NT2/D1 (cell line): ENCODE data around the gene DDX10.
A peak's percentile ranks its signal among the peaks of the same experiment; 100 is the strongest.

Experiments used
- DNase-seq: peaks from one replicate; pipeline ENCODE4 v3.0.0-alpha.2; 2011; ENCODE audit warnings: low read depth, low spot score
- H3K27me3 ChIP-seq: 2 replicates; pipeline ENCODE4 v1.6.0; 2011; ENCODE audit warnings: mild to moderate bottlenecking; ENCODE audit not compliant: insufficient read length, insufficient read depth
- H3K36me3 ChIP-seq: 2 replicates; pipeline ENCODE4 v1.6.1; 2011; ENCODE audit warnings: mild to moderate bottlenecking, low read length, mixed read lengths; ENCODE audit not compliant: insufficient read depth, insufficient read length
- H3K4me1 ChIP-seq: 2 replicates; pipeline ENCODE4 v1.5.1; 2011; ENCODE audit not compliant: insufficient read depth, insufficient read length
- H3K4me3 ChIP-seq: 2 replicates; pipeline ENCODE4 v1.5.1; 2011; ENCODE audit warnings: low read depth; ENCODE audit not compliant: insufficient read length
- H3K9ac ChIP-seq: 2 replicates; pipeline ENCODE4 v1.6.0; 2011; ENCODE audit warnings: low read depth; ENCODE audit not compliant: insufficient read length
- H3K9me3 ChIP-seq: 2 replicates; pipeline ENCODE4 v1.5.1; 2011; ENCODE audit warnings: mild to moderate bottlenecking, low read length; ENCODE audit not compliant: insufficient read depth
- SUZ12 ChIP-seq: IDR thresholded peaks from 2 replicates; pipeline ENCODE4 v1.6.1; 2011; ENCODE audit not compliant: insufficient read length, insufficient read depth; ENCODE audit errors: extremely low read depth
- YY1 ChIP-seq: IDR thresholded peaks from 2 replicates; pipeline ENCODE4 v1.6.1; 2011; ENCODE audit not compliant: insufficient read length, insufficient read depth
- ZNF274 ChIP-seq: IDR thresholded peaks from 2 replicates; pipeline ENCODE4 v1.6.1; 2011; ENCODE audit warnings: mild to moderate bottlenecking, low read depth, low read length

DDX10 gene

DNA sequence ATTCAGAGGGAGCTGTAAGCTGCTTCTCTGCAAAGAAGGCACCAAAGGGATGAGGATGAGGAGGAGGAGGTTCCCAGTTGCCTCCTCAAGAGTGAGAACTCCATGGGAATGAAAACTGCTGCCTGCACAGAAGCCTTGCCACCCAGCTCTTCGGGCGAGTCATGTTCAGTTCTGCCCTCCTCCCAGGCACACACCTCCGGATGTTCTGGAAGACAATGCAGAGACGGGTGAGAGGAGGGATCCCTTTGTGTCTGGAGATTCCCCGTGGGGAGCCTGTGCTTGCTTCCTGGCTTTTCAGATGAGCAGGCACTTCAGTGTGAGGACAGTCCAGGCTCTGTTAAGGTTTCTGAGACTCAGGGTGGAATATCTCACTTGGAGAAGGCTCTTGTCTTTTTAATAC lies 295.6 kb downstream of the DDX10 start:
- no peaks in the 10 kb centered on the region for H3K36me3 ChIP-seq
- H3K9me3 ChIP-seq, result no peaks in the 10 kb centered on the region; the same call in 1 of the 2 replicates
- TF ChIP-seq ZNF274, result no peak
- TF ChIP-seq SUZ12, result no peak
- TF ChIP-seq YY1, result no peak
- peak; percentile 42 for DNase-seq
- no peak overlapping the region for H3K9ac ChIP-seq
- no peaks in the 10 kb centered on the region for H3K27me3 ChIP-seq
- H3K4me3 ChIP-seq, result no peak overlapping the region
- H3K4me1 ChIP-seq, result peaks cover 5% of the 10 kb centered on the region

GRCh38 chr11:108961095-108961494 lies 296.2 kb downstream of the DDX10 start:
- no peak overlapping the region for H3K9ac ChIP-seq

GRCh38 chr11:108963118-108963517 lies 298.2 kb downstream of the DDX10 start:
- no peak overlapping the region for H3K4me3 ChIP-seq
- DNase-seq, result no peak
- H3K9me3 ChIP-seq, result no peaks in the 10 kb centered on the region; the same call in 1 of the 2 replicates
- H3K4me1 ChIP-seq, result peaks cover 5% of the 10 kb centered on the region
- H3K9ac ChIP-seq, result no peak overlapping the region
- TF ChIP-seq ZNF274 (no peak), YY1 (no peak), SUZ12 (no peak)
- H3K36me3 ChIP-seq, result no peaks in the 10 kb centered on the region
- no peaks in the 10 kb centered on the region for H3K27me3 ChIP-seq

More at GRCh38 chr11:108961095-108961494, 296.2 kb downstream of the DDX10 start:
- DNase-seq, result no peak
- H3K4me1 ChIP-seq, result peaks cover 5% of the 10 kb centered on the region
- no peak overlapping the region for H3K4me3 ChIP-seq
- no peaks in the 10 kb centered on the region for H3K27me3 ChIP-seq
- H3K9me3 ChIP-seq, result no peaks in the 10 kb centered on the region; the same call in 1 of the 2 replicates
- TF ChIP-seq YY1, result no peak
- TF ChIP-seq SUZ12, result no peak
- H3K36me3 ChIP-seq, result no peaks in the 10 kb centered on the region

GRCh38 chr11:108965306-108966001 lies 300.6 kb downstream of the DDX10 start:
- no peak for TF ChIP-seq YY1
- no peak for TF ChIP-seq SUZ12
- no peak for TF ChIP-seq ZNF274
- Histone ChIP-seq H3K4me1 (peaks cover under 1% of the 10 kb centered on the region), H3K27me3 (no peaks in the 10 kb centered on the region), H3K9me3 (no peaks in the 10 kb centered on the region; the same call in 1 of the 2 replicates), H3K9ac (no peak overlapping the region), H3K4me3 (no peak overlapping the region), H3K36me3 (no peaks in the 10 kb centered on the region)
- DNase-seq, result no peak

GRCh38 chr11:108966206-108966605 lies 301.3 kb downstream of the DDX10 start:
- no peaks in the 10 kb centered on the region for H3K36me3 ChIP-seq
- no peaks in the 10 kb centered on the region; the same call in 1 of the 2 replicates for H3K9me3 ChIP-seq
- no peak for DNase-seq
- TF ChIP-seq ZNF274 (no peak), SUZ12 (no peak), YY1 (no peak)
- H3K4me1 ChIP-seq, result no peaks in the 10 kb centered on the region
- H3K4me3 ChIP-seq, result no peak overlapping the region
- no peak overlapping the region for H3K9ac ChIP-seq
- H3K27me3 ChIP-seq, result no peaks in the 10 kb centered on the region

DNA sequence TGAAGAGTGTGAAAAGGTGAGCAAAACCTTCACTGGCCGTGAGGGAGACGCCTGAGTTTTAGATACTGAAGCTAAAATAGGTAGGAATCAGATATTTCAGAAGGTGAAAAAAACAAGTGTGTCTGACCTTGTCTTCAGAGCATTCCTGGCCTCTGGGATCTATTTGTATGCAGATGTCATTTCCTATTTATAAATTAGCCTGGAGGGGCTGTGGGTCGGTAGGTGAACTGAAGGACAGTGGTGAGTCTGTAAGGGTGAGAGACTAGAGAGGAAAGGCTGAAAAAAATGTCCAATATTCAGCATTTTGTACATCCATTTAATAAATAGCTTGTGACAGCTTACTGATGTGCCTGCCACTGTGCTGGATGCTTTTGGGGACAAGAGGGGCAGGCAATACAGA lies 302.1 kb downstream of the DDX10 start:
- Histone ChIP-seq H3K4me1 (no peaks in the 10 kb centered on the region), H3K9ac (no peak overlapping the region), H3K27me3 (no peaks in the 10 kb centered on the region), H3K4me3 (no peak overlapping the region), H3K36me3 (no peaks in the 10 kb centered on the region), H3K9me3 (no peaks in the 10 kb centered on the region)
- no peak for DNase-seq
- TF ChIP-seq SUZ12, result no peak
- TF ChIP-seq ZNF274, result no peak
- TF ChIP-seq YY1, result no peak

- Histone ChIP-seq H3K36me3 (no peaks in the 10 kb centered on the region), H3K4me3 (no peak overlapping the region), H3K4me1 (no peaks in the 10 kb centered on the region), H3K27me3 (no peaks in the 10 kb centered on the region), H3K9ac (no peak overlapping the region), H3K9me3 (no peaks in the 10 kb centered on the region)
- TF ChIP-seq YY1 (no peak), ZNF274 (no peak), SUZ12 (no peak)
- DNase-seq, result no peak
Measured at GRCh38 chr11:108967571-108967970, 302.7 kb downstream of the DDX10 start.
